Head of caudate nucleus (tissue), 42 donors: ENCODE data around the gene ITPR2.
"Not testable (repeated sequence)": the region's sequence is repeated elsewhere in the genome, so short reads cannot be mapped to it uniquely, and the experiment has no call there.

Source experiments
- DNase-seq, 42 donors: peaks; one replicate each; pipeline versions ENCODE4 v3.0.0 to v3.0.0-alpha.2; 2020 to 2021; ENCODE audit warnings: mixed read lengths in 7 of 42
- intact Hi-C: fragments of 100-400 bp; cut with DNase I; formaldehyde crosslinking; loops from one replicate; pipeline ENCODE4 v1.15.0; 2022

Gene ITPR2

DNA sequence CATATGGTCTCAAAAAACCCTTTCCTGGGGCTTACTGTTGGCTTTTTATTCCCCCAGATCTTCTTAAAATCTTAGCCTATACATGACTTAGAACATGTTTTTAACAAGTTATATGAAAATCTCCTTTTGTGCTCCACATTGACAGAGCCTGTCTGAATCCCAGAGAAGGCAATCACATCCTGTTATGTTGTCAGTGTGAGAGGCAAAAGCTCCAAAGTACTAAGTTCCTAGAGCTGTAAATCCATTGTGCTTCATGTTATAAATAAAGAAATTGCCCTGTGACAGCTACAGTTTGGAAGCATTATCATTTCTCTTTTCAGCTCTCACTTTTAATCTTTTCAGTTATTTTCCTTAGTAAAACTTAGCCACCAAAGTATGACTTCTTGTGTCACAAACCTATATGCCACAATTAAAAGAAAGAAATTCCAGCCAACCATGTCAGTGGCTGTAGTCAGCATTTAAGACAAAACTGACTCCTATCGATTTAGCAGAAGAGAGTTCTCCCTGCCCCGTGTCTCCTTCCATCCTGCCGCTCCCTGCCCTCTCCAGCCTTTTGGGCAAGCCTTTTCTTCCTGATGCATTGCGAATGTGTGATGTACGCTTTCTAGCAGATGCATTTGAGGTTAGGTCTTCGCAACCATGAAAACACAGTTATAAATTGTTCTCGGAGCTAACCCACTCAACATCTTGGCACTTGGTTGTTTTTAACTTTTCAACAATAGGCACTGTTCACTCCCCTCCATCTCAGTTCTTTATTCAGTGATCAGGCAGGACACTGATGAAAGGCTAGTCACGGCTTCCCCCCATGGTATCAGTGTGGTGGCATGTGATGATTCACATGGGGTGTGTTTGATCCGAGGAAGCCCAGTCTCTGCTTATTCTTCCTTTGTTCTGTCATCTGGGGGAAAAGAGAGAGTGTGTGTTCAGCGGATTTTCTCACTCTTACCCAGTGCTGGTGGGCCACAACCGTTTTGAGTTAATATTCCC lies 494.1 kb downstream of the ITPR2 start:
- peak in 41 of 42 donors; percentile 24 to 91 (median 78) for DNase-seq
- intact Hi-C loops, result loop anchor here (2.0 kb wide), 1 partner anchor 216 kb away; no protein-coding TSS in a partner anchor

DNA sequence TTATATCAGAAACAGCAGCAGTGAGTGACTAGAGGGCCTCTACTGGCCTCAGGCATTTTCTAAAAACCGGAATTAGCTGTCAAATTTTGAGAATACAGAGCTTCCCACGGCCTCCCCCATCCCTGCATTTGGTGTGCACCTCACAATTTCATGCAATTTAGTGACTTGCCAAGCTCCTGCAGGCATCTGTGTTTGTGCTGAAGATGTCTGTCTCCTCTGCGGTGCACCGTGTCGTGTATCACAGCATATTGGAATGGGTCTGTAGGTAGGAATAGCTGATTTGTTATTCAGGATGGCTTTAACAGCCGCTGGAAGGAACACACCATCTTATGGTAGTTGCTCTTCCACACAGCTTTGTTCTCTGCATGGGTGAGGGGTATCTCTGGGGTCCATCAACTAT lies 497.3 kb downstream of the ITPR2 start:
- intact Hi-C loops, result no loop called here
- DNase-seq, result peak in 9 of 42 donors; percentile 3 to 55 (median 25)

DNA sequence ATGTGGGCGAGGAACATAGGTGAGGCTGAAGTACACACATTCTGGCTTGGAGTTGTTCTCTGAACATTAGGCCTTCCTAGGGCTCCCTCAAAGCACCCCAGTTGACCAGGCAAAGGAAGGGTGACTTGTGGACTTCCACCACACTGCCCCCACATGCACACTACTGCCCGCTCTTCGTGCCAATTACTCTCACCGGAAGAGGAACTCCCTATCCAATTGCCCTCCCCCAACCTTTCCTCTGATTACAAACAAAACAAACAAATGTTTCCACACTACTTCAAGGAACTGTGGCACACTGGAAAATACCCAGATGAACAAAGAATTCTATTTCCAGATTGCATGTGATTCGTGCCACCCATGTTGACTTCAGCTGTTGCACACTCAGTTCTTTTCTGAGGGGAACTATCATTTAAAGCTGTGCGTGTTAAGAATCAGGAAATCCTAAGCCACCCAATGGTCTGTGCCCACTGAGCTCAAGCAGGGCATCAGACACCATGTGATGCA lies 498.3 kb downstream of the ITPR2 start:
- peak in 20 of 42 donors; percentile 13 to 61 (median 38) for DNase-seq
- intact Hi-C loops, result no loop called here

DNA sequence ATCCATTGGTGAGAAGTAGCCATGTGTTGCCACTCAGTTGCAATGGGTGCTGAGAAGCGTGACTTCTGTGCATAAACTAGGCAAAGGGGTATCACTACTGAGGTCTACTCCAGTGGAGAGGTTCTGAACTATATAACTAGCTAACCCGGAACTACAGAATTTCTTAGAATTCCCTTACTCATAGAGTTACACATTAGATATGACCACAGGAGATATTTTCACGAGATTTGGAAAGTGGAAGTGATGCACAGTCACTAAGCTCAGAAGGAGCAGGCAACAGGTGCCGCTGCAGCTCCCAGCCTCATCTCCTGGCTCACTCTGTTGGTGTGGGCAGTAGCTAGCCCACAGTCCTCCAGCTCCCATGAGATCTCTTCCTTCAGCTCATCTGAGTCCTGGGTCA lies 501.0 kb downstream of the ITPR2 start:
- intact Hi-C loops, result no loop called here
- DNase-seq, result no peak

DNA sequence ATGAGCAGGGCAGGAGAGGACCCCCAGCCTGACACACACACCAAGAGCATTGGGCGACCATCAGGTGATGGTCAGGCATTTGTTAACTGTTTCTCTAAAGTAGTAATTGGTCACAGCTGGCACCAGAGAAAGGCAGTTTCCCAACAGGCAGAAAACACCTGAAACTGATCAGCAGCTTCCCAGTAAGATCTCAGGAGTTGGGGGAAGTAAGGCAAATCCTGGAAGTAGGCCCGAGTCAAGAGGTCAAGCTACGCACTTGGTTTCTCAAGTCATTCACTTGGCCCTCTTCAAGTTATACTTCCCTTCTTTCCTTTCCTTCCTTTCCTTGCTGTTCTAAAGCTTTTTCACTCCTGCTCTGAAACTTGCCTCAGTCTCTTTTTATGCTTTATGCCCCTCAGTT lies 501.9 kb downstream of the ITPR2 start:
- intact Hi-C loops, result no loop called here
- no peak for DNase-seq

DNA sequence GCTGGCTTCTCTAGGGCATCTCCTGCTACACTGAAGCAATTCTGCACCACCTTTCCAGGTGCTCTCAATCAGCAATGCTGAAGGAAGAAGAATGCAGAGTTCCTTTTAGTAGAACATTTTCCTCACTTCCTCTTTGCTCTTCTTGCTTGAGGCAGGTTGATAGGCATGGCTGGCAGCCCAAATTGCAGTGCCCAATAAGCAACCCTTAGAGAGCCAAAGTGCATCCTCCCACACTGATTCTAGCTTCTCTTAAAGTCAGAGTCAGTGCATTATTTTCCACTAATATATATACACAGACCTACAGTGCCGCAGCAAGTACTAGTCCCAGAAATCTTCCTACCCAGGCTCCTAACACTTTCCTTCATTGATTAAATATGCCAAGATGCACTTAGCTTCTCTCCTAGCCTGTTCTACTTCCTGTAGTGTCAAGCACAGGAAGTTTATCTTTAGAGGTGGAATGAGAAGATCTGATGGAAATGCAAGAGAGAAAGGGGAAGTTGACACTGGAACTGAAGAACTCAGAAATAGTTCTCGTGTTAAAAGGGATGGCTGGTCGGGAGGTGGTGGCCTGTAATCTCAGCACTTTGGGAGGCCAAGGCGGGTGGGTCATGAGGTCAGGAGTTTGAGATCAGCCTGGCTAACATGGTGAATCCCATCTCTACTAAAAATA lies 504.9 kb downstream of the ITPR2 start:
- no peak for DNase-seq
- intact Hi-C loops, result no loop called here

DNA sequence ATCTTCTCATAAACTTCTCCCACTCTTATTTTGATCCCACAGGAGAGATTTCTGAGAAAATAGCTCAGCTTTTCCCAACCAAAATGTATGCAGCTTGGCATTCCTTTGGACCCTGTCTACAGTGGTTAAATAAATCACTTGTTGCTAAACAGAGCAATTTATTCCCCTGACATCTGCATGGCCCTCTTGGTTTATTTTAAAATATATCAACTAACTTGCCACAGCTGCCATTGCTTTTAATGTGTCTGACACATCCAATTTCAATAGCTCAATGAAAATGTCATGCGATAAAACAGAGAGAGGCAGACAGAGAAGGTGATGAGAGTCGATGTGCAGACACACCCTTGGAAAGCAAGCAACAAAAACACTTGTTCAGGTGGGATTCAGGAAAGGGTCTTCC lies 509.3 kb downstream of the ITPR2 start:
- intact Hi-C loops, result no loop called here
- DNase-seq, result no peak

DNA sequence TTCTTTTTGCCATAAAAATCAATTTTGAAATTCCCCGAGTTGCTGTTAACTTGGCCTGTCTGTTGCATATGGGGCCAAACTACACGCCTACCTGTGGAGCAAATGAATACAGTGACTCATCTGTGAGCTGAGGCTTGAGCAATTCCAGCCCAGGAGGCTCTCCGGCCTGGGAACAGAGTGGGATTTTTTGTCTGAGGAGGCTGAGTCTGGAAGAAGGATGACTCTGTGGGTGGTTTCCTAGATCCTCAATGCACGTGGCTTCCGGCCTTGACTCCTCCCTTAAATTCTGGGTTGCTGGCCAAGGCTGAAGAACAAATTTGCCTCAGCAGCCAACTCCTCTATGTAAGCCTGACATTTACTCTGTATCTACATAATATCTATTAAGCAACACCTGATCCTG lies 513.5 kb downstream of the ITPR2 start:
- DNase-seq, result no peak
- intact Hi-C loops, result no loop called here

DNA sequence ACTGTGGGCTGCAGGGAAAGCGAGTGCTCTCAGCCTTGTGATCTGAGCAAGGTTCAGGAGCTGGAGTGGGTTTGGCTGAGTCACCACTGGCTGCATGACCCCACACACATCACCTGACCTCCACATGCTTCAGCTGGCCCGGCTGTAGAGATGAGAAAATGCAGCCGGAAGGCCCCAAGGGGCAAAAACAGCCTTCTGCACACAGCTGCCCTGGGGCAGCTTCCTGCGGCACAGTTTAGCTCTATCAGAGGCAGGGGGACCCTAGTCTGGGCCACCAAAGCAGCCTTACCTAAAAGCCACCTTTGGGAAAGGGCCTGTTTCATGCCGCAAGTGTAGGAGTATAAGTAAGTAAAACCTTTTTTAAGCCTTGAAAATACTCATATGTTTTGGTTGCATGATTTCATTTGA lies 514.3 kb downstream of the ITPR2 start:
- DNase-seq, result peak in 27 of 42 donors; percentile 21 to 75 (median 46)
- intact Hi-C loops, result no loop called here

DNA sequence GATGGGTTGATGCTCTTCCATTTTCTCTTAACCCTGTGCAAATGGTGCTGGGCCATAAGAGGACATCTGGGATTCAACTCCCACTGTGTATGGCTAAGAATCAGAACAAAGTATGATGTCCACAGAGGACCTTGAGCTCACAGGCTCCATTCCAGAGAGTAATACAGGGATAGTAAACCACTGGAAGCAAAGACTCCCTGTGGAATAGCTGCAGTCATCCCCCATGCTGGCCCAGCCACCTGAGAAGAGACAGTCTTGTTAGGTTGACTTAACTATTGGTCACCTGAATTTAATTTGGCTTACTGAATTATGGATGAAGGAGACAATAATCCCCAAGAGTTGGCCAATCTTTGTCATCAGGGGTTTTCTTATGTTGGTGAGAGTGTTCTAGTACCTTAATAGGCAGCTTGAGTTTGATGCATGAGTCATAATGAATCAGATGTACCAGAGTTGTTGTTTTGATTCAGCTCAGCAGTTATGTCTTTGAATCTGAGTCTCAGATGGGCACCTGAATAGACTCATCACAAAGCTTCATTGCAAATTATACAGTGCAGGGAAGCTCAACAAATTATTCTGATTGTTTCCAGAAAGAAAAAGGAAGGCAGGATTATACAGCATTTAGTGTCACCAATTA lies 514.9 kb downstream of the ITPR2 start:
- DNase-seq, result no peak
- intact Hi-C loops, result no loop called here

DNA sequence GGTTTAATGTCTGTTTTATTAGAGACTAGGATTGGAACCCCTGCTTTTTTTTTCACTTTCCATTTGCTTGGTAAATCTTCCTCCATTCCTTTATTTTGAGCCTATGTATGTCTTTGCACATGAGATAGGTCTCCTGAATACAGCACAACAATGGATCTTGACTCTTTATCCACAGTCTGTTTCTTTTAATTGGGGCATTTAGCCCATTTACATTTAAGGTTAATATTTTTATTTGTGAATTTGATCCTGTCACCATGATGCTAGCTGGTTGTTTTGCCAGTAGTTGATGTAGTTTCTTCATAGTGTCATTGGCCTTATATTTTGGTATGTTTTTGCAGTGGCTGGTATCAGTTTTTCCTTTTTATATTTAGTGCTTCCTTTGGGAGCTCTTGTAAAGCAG lies 518.9 kb downstream of the ITPR2 start:
- intact Hi-C loops, result not testable (repeated sequence)

DNA sequence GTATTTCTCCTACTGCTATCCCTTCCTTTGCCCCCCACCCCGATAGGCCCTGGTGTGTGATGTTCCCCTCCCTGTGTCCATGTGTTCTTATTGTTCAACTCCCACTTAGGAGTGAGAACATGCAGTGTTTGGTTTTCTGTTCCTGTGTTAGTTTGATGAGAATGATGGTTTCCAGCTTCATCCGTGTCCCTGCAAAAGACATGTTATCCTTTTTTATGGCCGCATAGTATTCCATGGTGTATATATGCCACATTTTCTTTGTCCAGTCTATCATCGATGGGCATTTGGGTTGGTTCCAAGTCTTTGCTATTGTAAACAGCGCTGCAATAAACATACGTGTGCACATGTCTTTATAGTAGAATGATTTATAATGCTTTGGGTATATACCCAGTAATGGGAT lies 522.5 kb downstream of the ITPR2 start:
- intact Hi-C loops, DNase-seq: not testable (repeated sequence)

More for the DNA sequence above, 518.9 kb downstream of the ITPR2 start:
- not testable (repeated sequence) for DNase-seq

DNA sequence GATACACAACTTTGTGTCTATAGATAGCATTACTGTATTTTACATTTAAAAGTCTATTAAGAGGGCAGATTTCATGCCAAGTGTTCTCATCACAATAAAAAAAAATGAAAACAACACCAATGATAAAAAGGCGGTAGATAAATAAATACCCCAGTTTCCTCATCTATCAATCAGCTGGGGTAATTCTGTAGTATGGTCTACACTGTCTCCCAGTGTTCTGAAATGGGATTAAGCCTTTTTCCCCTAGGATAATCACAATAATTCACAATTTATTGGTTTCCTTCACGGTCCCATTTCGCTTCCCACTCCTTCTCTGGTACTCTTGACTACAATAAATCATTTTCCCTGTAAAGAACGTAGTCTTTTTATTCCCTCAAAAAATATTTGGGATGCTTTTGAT lies 523.4 kb downstream of the ITPR2 start:
- intact Hi-C loops, result no loop called here

DNA sequence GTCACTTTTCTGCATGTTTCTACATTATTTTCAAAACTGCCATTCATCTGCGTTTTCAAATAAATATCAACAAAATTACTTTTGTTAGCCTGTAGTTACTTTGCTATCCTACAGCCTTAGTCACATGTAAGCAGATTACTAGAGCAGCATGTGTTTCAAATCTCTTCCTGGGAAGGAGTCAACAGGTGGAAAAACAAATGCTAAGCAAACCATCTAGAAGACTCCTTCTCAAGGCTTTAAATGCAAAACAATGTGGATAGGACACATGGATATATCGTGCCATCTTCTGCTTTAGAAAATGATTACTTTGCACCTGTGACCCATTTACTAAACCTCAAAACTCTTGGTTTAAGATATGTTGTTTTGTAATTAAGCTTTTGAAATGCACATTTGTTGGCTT lies 528.7 kb downstream of the ITPR2 start:
- intact Hi-C loops, result no loop called here

More for the DNA sequence above, 523.4 kb downstream of the ITPR2 start:
- DNase-seq, result no peak

DNA sequence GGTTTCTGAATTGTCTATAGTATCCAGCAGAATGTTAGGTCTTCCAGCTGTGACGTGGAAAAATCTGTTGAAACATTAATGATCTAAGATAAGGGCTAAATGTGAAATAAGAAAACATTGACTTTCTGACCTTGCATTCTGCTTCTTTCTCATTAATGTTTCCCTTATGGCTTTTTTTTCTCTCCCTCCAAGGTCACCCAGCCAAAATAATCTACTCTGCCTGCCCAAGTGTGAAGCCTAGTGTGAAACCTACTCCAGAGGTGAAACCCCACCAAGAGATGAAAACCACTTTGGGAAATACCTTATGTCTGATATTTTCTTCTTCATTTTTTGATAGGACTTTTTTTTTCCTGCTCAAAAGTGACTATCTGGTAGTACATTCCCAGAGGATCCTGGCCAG lies 529.6 kb downstream of the ITPR2 start:
- no peak for DNase-seq
- intact Hi-C loops, result no loop called here

More for the DNA sequence above, 528.7 kb downstream of the ITPR2 start:
- no peak for DNase-seq

DNA sequence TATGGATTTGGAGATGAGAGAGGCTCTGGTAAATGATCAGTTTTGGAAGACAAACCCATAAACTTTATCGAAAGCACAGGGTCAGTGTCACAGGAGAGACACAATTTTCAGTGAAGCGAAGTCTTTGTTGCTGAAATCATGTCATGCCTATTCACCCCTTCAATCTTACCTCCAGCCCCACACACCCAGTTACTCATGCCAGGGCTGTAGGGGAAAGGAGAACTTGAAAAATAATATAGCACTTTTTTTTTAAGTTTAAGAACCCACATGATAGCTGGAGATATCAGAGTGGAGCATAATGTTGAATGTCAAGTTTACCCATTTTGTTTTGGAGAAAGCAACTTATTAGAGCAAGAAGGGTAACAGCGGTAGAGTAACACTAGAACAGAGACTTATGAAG lies 530.2 kb downstream of the ITPR2 start:
- intact Hi-C loops, result no loop called here
- DNase-seq, result no peak

DNA sequence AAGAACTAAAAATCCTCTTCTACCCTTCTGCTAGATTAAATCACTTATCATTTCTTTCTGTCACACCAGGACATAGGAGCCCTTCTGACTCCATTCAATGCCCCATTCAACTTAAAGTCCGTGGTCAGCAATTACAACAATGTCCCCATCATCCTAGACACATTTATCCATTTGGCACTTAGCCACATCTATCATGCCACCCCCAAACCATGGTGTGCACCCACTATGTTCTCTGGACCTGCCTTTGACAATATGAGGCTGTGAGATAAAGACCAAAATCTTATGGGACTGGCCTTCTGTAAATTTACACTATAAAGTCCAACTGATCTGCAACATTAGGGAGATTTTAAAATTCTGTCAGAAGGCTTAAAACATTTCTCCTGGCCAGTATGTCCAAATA lies 533.2 kb downstream of the ITPR2 start:
- DNase-seq, result no peak
- intact Hi-C loops, result no loop called here

DNA sequence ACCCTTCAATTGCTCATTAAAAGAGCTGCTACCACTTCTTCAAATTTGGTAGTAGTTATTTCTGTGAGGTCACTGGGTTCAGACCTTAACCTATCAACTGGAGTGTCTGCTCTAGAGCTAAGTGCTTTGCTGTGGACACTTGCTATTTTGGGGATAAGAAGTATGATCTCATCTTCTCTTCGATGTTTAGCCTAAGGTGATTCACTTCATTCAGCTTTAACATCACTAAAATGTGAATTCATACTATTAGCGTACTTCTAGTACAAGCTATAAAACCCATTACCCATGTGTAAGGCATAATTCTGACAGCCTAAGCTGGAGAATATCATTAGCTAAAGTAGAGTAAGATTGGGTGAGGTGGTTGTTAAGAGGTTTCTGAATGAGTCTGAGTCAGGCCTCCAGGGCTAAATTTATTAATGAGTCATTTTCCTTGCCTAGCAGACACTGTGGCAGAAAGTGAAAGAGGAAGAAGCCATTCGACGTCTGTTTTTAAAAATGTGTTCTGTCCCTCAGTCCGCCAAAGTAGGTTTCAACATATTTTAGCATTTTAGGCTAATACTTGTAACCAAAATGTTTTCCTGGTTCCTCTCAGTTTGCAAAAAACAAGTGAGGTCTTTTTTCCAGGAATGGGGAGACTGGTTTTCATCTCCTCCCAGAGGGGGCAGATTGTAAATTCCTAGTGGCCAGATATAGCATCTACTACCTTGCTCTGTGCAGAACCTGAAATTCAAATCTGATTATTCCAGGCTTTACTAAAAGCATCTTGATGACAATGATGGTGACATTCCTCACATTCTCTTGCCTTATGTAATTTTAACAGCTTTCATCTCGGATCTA lies 534.0 kb downstream of the ITPR2 start:
- peak in 7 of 42 donors; percentile 14 to 66 (median 39) for DNase-seq
- intact Hi-C loops, result no loop called here
